HL-60 (cell line): ENCODE measurements around the gene WWP2.

Experiments used
- GABPA ChIP-seq: IDR thresholded peaks from 2 replicates; pipeline ENCODE4 v1.6.1; 2012; ENCODE audit warnings: low read depth
- POLR2AphosphoS5 ChIP-seq: IDR thresholded peaks from 2 replicates; pipeline ENCODE4 v1.6.1; 2012; ENCODE audit warnings: low read depth
- SPI1 ChIP-seq: IDR thresholded peaks from 2 replicates; pipeline ENCODE4 v1.6.1; 2012; ENCODE audit warnings: low read depth, mild to moderate bottlenecking, borderline replicate concordance
- TF ChIP-seq, protein P1 (sequence below): IDR thresholded peaks from one replicate; pipeline ENCODE4 v1.5.1; 2011; ENCODE audit warnings: low read length, control low read depth, inconsistent platforms; ENCODE audit not compliant: insufficient read depth
- TF ChIP-seq, protein P2 (sequence below): IDR thresholded peaks from 2 replicates; pipeline ENCODE4 v1.6.1; 2012; ENCODE audit warnings: low read depth; ENCODE audit not compliant: insufficient replicate concordance

DNA sequence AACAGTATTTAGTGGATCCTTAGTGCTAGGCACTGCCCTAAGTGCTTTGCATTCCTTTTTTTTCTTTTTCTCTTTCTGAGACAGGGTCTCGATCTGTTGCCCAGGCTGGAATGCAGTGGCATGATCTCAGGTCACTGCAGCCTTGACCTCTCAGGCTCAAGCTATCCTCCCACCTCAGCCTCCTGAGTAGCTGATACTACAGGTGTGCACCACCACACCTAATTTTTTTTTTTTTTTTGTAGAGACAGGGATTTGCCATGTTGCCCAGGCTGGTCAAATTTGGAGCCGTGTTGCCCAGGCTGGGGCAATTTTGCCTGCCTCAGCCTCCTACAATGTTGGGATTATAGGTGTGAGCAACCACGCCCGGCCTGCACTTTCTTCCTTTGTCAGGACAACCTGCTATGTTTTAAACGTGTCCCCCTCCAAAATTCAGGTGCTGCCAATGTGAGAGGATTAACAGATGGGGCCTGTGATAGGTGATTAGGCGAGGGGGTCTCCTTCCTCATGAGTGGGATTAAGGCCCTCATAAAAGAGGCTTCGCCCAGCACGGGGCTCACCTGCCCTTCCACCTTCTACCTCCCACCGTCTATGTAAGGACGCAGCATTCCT, 41.2 kb upstream of the WWP2 start:
- TF ChIP-seq, protein P1, sequence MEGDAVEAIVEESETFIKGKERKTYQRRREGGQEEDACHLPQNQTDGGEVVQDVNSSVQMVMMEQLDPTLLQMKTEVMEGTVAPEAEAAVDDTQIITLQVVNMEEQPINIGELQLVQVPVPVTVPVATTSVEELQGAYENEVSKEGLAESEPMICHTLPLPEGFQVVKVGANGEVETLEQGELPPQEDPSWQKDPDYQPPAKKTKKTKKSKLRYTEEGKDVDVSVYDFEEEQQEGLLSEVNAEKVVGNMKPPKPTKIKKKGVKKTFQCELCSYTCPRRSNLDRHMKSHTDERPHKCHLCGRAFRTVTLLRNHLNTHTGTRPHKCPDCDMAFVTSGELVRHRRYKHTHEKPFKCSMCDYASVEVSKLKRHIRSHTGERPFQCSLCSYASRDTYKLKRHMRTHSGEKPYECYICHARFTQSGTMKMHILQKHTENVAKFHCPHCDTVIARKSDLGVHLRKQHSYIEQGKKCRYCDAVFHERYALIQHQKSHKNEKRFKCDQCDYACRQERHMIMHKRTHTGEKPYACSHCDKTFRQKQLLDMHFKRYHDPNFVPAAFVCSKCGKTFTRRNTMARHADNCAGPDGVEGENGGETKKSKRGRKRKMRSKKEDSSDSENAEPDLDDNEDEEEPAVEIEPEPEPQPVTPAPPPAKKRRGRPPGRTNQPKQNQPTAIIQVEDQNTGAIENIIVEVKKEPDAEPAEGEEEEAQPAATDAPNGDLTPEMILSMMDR = no peak
- no peak for TF ChIP-seq POLR2AphosphoS5
- TF ChIP-seq, protein P2, sequence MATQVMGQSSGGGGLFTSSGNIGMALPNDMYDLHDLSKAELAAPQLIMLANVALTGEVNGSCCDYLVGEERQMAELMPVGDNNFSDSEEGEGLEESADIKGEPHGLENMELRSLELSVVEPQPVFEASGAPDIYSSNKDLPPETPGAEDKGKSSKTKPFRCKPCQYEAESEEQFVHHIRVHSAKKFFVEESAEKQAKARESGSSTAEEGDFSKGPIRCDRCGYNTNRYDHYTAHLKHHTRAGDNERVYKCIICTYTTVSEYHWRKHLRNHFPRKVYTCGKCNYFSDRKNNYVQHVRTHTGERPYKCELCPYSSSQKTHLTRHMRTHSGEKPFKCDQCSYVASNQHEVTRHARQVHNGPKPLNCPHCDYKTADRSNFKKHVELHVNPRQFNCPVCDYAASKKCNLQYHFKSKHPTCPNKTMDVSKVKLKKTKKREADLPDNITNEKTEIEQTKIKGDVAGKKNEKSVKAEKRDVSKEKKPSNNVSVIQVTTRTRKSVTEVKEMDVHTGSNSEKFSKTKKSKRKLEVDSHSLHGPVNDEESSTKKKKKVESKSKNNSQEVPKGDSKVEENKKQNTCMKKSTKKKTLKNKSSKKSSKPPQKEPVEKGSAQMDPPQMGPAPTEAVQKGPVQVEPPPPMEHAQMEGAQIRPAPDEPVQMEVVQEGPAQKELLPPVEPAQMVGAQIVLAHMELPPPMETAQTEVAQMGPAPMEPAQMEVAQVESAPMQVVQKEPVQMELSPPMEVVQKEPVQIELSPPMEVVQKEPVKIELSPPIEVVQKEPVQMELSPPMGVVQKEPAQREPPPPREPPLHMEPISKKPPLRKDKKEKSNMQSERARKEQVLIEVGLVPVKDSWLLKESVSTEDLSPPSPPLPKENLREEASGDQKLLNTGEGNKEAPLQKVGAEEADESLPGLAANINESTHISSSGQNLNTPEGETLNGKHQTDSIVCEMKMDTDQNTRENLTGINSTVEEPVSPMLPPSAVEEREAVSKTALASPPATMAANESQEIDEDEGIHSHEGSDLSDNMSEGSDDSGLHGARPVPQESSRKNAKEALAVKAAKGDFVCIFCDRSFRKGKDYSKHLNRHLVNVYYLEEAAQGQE = no peak
- TF ChIP-seq GABPA = no peak
- no peak for TF ChIP-seq SPI1
